AG20443 (cell line): ENCODE measurements around the gene CYSTM1.

Experiments used
- DNase-seq: peaks from one replicate; pipeline ENCODE4 v3.0.0; 2012; ENCODE audit warnings: low spot score, mixed read lengths

CYSTM1 gene

DNA sequence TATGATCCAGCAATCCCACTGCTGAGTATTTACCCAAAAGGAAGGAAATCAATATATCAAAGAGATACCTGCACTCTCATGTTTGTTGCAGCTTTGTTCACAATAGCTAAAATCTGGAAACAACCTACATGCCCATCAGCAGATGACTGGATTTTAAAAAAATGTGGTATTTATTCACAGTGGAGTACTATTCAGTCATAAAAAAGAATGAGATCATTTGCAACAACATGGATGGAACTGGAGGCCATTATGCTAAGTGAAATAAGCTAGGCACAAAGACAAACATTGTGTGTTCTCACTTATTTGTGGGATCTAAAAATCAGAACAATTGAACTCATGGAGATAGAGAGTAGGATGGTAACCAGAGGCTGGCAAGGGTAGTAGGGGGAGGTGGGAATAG, 33.1 kb downstream of the CYSTM1 start:
- no peak for DNase-seq

DNA sequence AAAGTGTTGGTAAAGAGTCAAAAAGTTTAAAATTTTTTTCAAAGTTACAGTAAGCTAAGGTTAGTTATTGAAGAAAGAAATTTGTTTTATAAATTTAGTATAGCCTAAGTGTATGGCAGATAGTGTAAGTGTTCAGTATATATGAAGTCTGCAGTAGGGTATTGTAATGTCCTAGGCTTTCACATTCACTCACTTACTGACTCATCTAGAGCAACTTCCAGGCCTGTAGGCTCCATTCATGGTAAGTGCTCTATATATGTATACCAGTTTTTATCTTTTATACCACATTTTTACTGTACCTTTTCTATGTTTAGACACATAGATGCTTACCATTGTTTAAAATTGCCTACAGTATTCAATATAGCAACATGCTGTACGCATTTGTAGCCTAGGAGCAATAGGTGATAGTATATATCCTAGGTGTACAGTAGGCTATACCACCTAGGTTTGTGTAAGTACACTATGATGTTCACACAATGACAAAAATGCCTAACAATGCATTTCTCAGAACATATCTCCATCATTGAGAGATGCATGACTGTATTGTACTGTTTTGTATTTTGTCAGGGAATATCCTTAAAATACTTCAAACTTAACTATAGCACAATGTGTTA, 38.5 kb downstream of the CYSTM1 start:
- no peak for DNase-seq

DNA sequence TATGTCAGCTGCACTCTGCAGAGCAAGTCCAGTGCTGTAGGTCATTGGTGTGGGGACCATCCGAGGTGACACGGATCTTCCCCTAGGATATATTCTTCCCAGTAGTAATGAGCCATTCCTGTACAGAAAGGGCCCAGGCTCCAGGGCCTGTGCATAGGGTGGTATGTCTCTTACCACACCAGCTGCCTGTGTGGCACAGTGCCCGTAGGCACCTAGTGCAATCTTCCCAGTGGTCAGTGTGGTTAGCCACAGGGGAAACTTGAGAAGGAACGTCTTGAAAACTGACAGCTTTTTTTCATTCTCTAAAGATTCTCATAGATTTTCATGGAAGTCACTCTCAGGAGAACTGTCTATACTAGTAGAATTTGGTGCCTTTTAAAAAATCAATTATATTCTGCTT, 39.8 kb downstream of the CYSTM1 start:
- peak; percentile 42 for DNase-seq

- DNase-seq, result no peak
Measured at GRCh38 chr5:140215276-140215675, 40.3 kb downstream of the CYSTM1 start.

GRCh38 chr5:140216478-140217074, 41.6 kb downstream of the CYSTM1 start:
- DNase-seq, result no peak

- DNase-seq, result no peak
Measured at GRCh38 chr5:140217299-140218026, 42.5 kb downstream of the CYSTM1 start.

DNA sequence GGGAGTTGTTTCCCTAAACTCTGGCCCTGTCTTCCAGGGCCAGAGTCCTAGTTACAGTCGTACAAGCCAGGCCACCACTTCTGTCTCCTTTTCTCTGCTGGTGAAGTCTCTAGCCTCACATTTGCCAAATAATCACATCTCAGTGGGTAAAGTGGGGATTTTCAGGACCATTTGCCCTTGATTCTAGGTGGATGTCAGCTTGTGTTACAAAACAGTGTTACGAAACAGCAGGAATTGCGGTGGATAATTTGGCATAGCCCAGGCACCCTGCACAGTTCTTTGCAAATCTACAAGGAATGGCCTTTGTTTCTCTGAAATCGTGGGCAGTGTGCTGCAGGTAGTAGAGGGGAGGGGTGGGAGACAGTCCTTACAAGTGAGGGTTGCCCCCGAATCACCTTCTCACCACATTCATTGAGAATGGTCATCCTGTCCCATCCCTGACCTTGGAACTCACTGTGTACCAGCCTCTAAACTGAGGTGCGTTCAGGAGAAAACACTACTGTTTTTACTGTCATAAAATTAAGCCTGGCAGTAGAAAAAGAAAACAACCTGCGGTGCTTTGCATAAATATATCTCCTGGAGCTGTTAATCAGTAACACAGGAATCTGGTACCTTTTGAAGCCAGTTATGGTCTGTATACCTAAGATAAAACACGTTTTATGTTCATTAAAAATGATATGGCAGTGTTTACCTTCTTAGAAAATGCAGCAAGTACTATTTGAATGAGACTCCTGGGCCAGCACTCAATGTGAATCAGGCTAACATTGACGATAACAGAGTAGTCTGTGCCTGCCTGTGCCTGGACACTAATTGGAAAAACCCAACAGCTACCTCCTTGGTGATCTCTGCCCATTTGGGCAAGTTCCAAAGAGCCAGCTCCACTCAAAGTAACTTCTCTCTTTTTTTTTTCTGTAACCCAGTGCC, 44.3 kb downstream of the CYSTM1 start:
- no peak for DNase-seq

DNA sequence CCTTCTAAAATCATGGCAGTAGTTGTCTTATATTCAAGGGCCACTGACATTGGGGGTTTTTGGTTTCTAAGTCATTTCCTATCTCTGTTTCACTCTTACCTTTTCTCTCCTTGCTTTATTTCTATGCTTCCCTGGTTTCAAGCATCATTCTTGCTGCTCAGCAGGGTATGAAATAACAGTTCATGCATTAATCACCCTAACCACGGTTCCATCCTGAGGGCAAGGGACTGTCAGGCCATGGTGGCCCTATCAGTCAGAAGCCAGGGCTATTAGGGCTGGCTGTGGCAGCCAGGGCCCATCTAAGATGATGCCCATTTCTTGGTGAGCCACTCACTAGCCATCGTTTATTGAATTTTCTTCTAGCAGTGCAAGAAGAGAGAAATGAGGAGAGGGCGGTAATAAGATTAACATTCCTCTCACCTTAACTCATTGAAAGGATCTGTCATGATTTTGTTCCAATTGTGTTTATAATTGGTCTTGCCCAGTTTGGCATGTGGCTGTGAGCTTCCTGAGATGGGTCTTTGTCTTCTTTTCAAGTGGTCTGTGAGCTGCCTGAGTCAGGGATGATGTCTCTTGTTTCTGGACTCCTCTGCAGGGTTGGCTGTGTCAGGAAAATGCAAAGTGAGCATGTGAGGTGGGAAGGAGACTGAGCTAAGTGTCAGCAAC, 45.2 kb downstream of the CYSTM1 start:
- DNase-seq, result peak; percentile 27

DNA sequence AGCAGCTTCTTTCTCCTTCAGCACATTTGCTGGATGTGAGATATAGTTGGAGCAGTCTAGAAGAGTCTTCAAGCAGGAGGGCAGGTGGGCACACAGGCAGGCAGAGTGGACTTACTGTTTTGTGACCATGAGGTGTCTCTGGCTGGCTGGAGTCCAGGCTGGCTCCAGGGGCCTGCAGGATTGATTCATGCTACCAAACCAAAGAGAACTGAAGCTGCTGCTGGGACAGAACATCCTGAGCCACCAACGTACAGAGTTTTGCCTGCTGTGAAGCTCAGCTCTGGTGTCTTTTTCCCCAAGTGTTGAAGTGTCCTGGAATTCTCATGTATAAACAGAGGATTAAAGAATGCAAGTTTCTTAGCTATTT, 45.7 kb downstream of the CYSTM1 start:
- no peak for DNase-seq

DNA sequence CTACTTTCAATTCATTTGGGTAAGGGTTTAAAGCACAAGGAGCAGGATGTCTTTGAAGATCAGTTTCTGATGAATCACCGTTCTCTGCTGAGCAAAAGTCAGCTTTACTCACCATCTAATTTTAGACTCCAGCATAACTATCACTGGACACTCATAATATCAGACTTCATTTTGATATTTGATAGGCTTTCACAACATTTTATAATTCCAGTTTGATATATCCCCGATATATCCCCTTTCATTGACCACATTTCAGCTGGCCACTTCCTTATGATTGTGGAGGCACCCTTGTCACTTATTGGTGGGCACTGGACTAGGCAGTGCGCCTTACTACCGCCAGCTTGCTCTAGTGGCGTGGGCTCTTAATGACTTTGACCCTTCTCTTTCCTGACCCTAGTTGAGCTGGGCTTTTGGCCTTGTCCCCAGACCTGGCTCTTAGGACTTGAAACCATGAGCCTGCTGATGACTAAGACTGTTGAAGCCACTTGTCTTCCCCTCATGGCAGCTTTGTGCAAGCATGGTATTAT, 46.8 kb downstream of the CYSTM1 start:
- peak; percentile 76 for DNase-seq

GRCh38 chr5:140222416-140222815, 47.4 kb downstream of the CYSTM1 start:
- DNase-seq, result no peak

DNA sequence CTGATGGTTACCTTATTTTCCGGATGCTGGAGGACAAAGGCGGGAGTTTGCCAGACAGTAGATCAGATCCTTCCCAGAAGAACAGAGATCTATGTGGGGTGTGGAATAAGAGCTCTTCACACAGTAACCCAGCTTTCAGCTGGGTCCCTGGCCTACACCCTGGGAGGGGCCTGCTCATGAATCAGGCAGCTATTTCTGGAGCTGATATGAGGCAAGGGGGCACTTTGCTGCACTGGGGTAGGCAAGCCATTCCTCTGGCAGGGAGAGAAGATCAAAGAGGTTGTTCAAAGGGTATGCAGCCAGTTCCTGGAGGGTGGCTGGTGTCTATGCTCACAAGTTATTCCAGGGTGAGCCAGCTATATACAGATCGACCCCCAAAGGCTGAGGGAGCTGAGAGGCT, 48.6 kb downstream of the CYSTM1 start:
- DNase-seq, result no peak

DNA sequence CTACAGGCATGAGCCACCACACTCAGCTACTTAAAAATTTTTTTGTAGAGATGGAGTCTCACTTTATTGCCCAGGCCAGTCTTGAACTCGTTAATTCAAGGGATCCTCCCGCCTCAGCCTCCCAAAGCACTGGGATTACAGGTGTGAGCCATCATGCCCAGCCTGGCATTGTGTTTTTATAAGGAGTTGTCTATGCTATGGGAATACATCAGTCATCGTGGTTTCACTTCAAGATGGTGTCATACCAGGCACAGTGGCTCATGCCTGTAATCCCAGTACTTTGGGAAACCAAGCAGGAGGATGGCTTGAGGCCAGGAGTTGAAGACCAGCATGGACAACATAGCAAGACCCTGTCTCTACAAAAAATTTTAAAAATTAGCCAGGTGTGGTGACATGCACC, 49.7 kb downstream of the CYSTM1 start:
- no peak for DNase-seq

DNA sequence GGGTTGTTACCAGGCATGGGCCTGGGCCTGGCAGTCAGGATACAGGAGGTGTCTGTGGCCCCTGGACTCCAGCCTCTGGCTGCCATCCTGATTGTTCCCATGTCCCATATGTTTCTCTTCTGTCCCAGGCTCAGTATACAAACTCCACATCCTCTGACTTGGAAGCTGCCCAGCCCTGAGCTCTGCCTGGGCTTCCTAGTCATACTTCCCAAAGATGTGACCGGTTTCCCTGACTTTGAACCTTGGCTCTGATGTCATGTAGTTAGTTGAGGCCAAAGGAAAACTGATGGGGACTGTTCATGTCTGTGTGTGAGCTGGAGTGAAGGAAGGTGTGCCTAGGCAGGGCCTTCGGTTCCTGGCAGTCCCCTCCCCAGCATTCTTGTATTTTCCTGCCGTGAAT, 50.4 kb downstream of the CYSTM1 start:
- no peak for DNase-seq

DNA sequence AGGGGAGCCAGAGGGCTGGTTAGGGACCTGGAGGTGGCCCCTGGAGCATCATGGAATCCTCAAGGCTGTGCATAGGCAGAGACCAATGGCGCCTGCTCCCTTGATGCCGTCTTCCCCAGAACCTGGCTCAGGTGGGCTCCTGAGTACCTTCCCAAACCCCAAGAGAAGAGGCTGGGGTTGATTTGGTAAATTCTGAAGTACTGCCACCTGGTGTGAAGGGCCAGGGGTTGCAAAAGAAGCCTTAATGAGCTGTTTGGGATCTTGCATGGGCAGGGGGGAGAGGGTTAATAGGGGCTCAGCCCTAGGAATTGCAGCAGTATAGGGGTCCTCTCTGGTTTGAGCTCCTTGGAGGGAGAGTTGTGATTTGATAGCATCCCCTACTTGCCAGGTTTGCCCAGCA, 52.1 kb downstream of the CYSTM1 start:
- DNase-seq, result no peak

DNA sequence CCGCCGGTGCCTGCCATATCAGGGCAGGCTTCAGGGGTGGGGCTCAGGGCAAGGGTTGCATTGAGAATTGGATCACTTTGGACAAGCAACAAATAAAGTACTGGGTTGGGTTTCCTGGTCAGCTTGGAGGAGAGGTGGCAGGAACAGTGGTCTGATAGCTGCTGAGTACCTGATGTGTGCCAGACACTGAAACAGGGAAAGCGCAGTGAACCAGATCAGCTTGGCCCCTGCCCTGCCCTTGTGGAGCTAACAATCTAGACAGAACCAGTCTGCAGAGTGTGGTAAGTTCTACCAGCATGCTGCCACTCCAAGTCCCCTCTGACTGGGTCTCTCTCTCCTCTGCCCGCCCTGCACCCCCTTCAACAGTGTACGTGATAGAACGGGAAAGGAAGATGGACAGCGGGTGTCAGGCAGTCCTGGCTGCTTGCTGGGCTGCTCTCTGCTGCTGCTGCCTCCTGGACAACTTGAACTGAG, 53.4 kb downstream of the CYSTM1 start:
- DNase-seq, result no peak

- DNase-seq, result no peak
Measured at GRCh38 chr5:140230373-140230772, 55.4 kb downstream of the CYSTM1 start.

DNA sequence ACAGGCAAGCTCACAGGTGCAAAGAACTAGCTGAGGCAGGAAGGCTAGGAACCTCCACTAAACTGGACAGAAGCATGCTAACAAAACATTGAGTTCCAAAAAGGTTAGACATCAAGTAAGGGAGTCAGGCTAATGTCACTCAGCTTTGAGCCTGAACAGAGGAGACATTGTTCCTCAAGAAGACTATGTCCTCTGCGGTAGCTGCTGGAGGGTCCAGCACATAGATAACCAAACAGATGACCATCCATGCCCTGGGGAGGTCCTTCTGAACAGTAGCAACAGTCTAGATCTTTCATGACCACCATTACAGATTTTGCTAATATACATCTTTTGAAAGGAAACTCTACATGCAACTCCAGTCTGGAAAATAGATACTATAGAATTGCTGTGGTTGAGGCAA, 57.7 kb downstream of the CYSTM1 start:
- no peak for DNase-seq

GRCh38 chr5:140234377-140234989, 59.5 kb downstream of the CYSTM1 start:
- DNase-seq, result no peak

GRCh38 chr5:140235791-140236551, 61.0 kb downstream of the CYSTM1 start:
- no peak for DNase-seq
